Epithelial cell of prostate (primary cell): ENCODE data around the gene SLAMF9.
"Not testable (repeated sequence)": the region's sequence is repeated elsewhere in the genome, so short reads cannot be mapped to it uniquely, and the experiment has no call there.

ENCODE experiments used
- DNase-seq: peaks from one replicate; pipeline ENCODE4 v3.0.0-alpha.2; 2011; ENCODE audit warnings: low read depth, low spot score
- H3K27ac ChIP-seq: fragments of 450-650 bp; 2 replicates; pipeline ENCODE4 v1.5.1; 2017; ENCODE audit warnings: mild to moderate bottlenecking

Gene SLAMF9

DNA sequence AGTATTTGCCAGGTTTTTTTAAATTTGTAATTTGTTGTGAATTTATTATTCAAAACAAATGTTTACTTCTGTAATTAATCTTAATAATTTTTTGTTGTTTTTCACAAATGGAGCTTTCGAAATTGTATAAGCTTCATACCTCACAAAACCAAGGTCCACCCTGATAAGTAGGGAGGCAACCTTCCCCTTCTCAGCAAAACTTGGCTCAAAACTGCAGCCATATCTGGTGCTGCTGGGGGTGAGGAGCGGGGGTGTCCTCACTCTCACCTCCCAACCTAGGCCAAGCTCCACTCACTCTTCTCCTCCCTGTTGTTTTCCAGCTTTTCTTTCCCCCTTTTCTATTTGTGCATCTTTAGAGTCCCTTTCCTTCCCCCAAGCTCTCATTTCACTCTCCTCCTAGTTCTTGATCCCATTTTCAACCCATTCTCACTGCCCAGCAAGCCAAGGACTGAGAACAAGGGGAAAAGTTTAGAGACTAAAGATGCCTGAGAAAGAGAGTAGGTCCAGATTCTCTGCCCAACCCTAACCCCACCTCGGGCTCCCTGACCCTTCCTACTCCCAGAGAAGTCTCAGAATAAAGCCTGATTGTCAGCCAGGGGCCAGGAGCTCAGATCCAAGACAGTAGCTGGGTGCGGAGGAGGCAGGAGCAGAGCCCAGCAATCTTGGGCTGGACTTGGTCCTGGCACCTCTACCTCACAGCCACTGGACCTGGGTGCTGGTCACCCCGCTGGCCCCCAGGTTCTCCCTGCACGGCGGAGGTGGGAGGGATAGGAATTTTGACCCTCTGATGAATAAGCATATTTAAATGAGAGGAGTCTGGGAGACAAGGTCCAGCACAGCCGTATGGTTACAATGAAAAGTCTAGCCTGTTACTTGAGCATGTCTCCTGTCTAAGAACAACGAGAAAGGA lies 45.8 kb downstream of the SLAMF9 start:
- H3K27ac ChIP-seq, result no peak overlapping the region
- DNase-seq, result no peak

DNA sequence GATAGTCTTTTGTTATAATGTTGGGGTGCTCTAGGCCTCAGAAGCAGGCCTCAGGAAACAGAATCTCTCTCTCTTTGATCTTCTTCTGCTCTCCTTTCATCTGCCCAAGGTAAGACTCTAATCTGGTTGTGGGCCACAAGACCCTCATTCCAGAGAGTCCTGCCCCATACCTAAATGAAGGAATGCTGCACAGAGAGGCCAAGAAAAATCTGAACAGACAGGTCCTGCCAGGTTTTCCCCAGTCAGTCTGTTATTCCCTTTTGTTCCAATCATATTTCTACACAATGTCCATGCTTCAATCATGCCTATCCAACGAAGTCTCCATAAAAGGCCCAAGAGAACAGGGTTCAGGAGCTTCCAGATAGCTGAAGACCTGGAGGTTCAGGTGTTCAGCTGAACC lies 47.1 kb downstream of the SLAMF9 start:
- no peak overlapping the region for H3K27ac ChIP-seq
- DNase-seq, result no peak

DNA sequence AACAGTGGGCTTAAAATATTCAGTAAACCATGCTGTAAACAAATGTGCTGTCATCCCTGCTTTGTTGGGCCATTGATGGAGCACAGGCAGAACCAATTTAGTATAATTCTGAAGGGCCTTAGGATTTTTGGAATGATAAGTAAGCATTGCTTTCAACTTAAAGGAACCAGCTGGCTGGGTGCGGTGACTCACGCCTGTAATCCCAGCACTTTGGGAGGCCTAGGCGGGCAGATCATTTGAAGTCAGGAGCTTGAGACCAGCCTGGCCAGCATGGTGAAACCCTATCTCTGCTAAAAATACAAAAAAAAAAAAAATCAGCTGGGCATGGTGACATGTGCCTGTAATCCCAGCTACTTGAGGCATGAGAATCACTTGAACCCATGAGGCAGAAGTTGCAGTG lies 50.0 kb downstream of the SLAMF9 start:
- H3K27ac ChIP-seq, DNase-seq: not testable (repeated sequence)

DNA sequence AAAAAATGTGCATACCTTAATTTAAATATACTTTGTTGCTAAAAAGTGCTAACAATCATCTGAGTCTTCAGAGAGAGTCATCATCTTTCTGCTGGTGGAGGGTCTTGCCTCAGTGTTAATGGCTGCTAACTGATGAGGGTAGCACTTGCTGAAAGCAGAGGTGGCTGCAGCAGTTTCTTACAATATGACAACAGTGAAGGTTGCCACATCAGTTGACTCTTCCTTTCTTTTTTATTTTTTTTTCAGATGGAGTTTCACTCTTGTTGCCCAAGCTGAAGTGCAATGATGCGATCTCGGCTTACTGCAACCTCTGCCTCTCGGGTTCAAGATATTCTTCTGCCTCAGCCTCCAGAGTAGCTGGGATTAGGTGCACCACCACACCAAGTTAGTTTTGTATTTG lies 51.5 kb downstream of the SLAMF9 start:
- no peak for DNase-seq
- H3K27ac ChIP-seq, result no peak overlapping the region
